Brain microvascular endothelial cell (primary cell): Measurements from ENCODE around the gene AP5Z1.
A peak's percentile ranks its signal among the peaks of the same experiment; 100 is the strongest.

ENCODE experiments used
- DNase-seq: peaks from one replicate; pipeline ENCODE4 v3.0.0-alpha.2; 2020
- H3K27ac ChIP-seq: fragments of 250-450 bp; sonication (Bioruptor Pico); 2 replicates; pipeline ENCODE4 v1.5.1; 2020; ENCODE audit warnings: mild to moderate bottlenecking, moderate library complexity
- H3K27me3 ChIP-seq: fragments of 250-450 bp; sonication (Bioruptor Pico); replicated peaks from 2 replicates; pipeline ENCODE4 v1.5.1; 2020; ENCODE audit warnings: mild to moderate bottlenecking
- H3K36me3 ChIP-seq: fragments of 250-450 bp; sonication (Bioruptor Pico); replicated peaks from 2 replicates; pipeline ENCODE4 v1.5.1; 2020; ENCODE audit warnings: mild to moderate bottlenecking
- H3K4me3 ChIP-seq: 2 replicates; pipeline ENCODE4 v1.5.1; 2011; ENCODE audit warnings: low read depth, mild to moderate bottlenecking, control low read depth, low read length, moderate library complexity
- in situ Hi-C: cut with HindIII; loops from 2 replicates; pipeline ENCODE4 v1.10.0; 2017; ENCODE audit warnings: low sequenced_read_pairs, low pct_ligation_motif_present
- TF ChIP-seq, protein P1 (sequence below): IDR thresholded peaks from 2 replicates; pipeline ENCODE4 v1.5.1; 2011; ENCODE audit warnings: low read depth, mild to moderate bottlenecking, moderate library complexity, low read length, control low read depth, inconsistent platforms; ENCODE audit errors: missing control alignments

AP5Z1 gene

DNA sequence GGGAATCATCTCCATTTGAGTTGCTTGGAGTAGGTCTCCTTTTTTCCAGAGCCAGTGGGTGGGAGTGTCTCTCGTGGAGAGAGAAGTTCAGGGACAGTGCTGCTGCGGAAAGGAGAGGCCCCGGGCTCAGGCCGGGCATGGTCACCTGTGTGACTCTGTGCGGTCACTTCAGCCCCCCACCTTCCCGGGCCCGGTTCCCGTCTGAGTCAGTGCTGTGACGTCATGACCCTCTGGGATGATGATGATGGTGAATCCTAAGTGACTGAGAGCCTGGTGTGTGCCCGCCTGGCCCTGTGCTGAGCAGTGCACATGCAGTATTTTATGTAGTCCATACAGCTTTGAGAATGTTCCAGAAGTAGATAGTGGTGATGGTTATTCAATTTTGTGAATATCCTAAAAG lies 32.6 kb upstream of the AP5Z1 start:
- no peak for DNase-seq
- TF ChIP-seq, protein P1, sequence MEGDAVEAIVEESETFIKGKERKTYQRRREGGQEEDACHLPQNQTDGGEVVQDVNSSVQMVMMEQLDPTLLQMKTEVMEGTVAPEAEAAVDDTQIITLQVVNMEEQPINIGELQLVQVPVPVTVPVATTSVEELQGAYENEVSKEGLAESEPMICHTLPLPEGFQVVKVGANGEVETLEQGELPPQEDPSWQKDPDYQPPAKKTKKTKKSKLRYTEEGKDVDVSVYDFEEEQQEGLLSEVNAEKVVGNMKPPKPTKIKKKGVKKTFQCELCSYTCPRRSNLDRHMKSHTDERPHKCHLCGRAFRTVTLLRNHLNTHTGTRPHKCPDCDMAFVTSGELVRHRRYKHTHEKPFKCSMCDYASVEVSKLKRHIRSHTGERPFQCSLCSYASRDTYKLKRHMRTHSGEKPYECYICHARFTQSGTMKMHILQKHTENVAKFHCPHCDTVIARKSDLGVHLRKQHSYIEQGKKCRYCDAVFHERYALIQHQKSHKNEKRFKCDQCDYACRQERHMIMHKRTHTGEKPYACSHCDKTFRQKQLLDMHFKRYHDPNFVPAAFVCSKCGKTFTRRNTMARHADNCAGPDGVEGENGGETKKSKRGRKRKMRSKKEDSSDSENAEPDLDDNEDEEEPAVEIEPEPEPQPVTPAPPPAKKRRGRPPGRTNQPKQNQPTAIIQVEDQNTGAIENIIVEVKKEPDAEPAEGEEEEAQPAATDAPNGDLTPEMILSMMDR, result no peak
- Histone ChIP-seq H3K27ac (no peak overlapping the region), H3K4me3 (no peak overlapping the region), H3K27me3 (no peaks in the 10 kb centered on the region), H3K36me3 (peaks cover 20% of the 10 kb centered on the region)
- in situ Hi-C loops, result no loop called here

DNA sequence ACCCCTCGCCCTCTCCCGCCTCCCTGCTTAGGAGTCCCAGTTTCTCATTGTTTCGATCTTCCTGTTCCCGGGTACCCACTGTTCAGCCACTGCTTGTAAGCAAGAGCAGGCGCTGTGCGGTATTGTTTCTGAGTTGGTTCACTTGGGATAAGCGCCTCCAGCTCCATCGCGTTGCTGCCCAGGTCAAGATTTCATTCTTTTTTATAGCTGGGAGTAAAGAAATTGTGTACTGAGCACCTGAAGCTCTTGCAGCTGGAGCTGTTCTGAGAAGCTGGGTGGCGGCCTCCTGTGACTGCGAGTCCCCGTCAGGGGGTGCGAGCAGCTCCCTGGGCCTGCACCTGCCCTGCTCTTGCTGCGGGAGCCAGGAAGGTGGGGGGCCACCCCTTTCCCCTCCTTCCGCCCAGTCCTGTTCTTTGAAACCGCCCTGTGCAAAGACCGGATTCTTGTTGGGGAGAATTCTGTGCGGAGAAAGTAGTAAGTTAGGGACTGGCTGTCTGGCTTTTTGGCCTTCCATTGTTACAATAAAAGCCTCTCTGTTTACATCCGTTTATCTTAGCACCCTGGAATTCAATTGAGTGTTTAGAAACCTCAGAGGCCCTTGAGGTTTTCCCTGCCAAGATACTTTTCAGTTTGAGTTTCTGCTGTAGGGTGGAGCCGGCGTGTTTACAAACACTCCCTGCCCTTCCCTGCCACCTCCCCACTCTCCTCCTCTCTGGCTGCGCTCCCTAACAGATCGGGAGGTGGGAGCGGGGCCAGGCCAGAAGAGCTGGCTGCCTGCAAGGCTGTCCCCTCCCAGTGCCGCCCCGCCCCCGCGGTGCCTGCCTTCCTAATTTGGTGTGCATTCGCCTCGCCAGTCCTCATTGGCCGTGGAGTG lies 30.8 kb upstream of the AP5Z1 start:
- peak overlapping the region; percentile 99 for H3K27ac ChIP-seq
- H3K36me3 ChIP-seq, result peaks cover 20% of the 10 kb centered on the region
- no peaks in the 10 kb centered on the region for H3K27me3 ChIP-seq
- in situ Hi-C loops, result no loop called here
- peak; percentile 99 for DNase-seq
- TF ChIP-seq, protein P1, result peak; percentile 2
- H3K4me3 ChIP-seq, result peak overlapping the region; percentile 9

DNA sequence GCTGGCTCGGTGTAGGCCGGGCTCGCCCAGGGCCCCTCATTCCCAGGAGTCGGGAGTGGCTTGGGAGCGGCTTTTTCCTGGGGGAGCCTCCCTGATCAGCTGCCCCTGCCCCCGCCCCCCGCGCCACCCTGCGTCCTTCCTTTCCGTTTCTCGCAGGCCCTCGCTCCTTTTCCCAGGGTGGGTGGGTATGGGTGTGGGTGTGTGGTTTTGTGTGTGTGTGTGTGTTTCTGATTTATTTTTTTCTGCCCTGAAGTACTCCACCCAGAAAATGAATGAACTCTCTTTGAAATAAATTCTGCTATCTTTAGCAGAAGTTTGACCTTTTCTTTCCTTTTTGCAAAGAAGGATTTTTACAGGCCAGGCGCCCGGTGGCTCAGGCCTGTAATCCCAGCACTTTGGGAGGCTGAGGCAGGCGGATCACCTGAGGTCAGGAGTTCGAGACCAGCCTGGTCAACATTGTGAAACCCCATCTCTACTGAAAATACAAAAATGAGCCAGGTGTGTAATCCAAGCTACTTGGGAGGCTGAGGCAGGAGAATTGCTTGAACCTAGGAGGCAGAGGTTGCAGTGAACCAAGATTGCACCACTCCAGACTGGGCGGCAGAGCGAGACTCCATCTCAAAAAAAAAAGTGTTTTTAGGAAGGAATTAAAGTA lies 30.0 kb upstream of the AP5Z1 start:
- TF ChIP-seq, protein P1, result no peak
- no peak for DNase-seq
- Histone ChIP-seq H3K4me3 (peak overlapping the region; percentile 30), H3K27ac (peak overlapping the region; percentile 99), H3K36me3 (peaks cover 20% of the 10 kb centered on the region), H3K27me3 (no peaks in the 10 kb centered on the region)
- in situ Hi-C loops, result no loop called here

DNA sequence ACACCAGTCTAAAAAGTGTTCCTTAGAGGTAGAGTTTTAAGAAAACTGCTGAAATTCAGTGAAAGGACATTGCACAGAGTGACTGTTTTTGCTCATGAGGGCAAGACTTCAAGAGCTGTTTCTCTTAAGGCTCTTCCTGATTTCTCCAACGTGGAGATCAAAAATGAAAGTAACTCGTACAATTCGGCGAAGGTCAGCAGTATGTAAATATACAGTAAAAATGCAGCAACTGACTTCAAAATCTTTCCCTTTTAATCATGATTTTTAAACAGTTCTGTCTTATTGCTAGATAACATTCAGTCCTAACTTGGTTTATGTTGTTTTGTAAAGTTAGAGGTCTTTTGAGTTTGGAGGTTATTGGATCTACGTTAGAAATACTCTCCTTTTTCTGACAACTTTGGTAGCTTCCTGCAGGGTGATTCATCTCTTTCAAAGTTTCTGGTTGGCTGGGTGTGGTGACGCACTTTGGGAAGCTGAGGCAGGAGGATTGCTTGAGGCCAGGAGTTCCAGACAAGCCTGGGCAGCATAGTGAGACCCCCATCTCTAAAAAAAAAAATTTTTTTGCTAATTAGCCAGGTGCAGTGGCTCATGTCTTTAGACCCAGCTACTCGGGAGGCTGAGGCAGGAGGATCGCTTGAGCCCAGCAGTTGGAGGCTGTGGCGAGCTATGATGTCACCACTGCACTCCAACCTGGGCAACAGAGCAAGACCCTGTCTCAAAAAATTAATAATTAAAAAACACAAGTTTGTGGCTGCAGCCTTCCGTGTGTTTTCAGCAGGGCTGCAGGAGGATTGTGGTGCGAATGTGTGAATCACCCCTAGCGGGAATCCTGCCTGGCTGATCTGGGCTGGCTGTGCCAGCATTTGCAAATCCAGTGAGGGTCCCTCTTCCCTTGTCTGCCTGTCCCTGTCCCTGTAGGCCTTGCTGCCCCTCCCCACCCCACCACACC lies 29.2 kb upstream of the AP5Z1 start:
- no peaks in the 10 kb centered on the region for H3K27me3 ChIP-seq

DNA sequence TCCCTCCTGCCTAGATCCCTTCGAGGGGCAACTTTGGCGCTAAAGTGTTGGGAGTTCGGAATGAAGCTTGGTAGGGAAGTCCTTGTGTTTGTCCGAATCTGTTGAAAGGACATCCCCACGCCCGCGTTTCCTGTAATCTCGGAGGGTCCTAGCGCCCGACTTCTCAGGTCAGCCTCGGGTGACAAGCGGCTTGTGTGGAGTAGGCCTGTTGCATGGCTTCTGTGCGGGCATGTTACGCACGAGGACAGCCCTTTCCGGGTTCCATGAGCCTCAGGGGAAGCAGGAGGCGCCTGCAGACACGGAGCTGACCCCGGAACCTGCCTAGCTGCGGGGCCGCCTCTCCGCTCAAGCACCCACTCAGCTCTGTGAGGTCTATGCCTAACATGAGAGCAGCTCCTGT lies 28.4 kb upstream of the AP5Z1 start:
- in situ Hi-C loops, result no loop called here
- no peaks in the 10 kb centered on the region for H3K27me3 ChIP-seq
- H3K4me3 ChIP-seq, result no peak overlapping the region
- TF ChIP-seq, protein P1, result no peak
- H3K27ac ChIP-seq, result peak overlapping the region; percentile 99
- DNase-seq, result no peak
- peaks cover 20% of the 10 kb centered on the region for H3K36me3 ChIP-seq

More for the DNA sequence above, 29.2 kb upstream of the AP5Z1 start:
- H3K4me3 ChIP-seq, result peak overlapping the region; percentile 30
- H3K27ac ChIP-seq, result peak overlapping the region; percentile 99
- DNase-seq, result peak; percentile 76
- TF ChIP-seq, protein P1, result no peak
- in situ Hi-C loops, result no loop called here
- H3K36me3 ChIP-seq, result peaks cover 20% of the 10 kb centered on the region
